Upper lobe of left lung (tissue), 6 donors: Measurements from ENCODE around the gene FNDC8. TPM values are rescaled to one million over a fixed set of nuclear protein-coding genes. Genes with fewer than 3 reads are reported as not detected.

Source experiments
- ATAC-seq, 2 donors: fragments of 200-7000 bp; cut with Tn5 transposase; one replicate each; pipeline ENCODE4 v1.9.1; 2022; ENCODE audit warnings: mild to moderate bottlenecking in 2 of 2, moderate library complexity in 2 of 2; ENCODE audit not compliant: low FRiP score in 2 of 2
- DNase-seq, 2 donors: peaks; one replicate each; pipeline ENCODE4 v3.0.0-alpha.2; 2019 to 2020
- H3K27ac ChIP-seq, 4 donors: fragments of 200-600 bp; sonication (generic); one replicate each; pipeline ENCODE4 v1.5.1; 2016 to 2019
- H3K27me3 ChIP-seq, 4 donors: fragments of 200-600 bp; sonication (generic); one replicate each; pipeline ENCODE4 v1.5.1; 2017 to 2019
- H3K36me3 ChIP-seq, 4 donors: fragments of 200-600 bp; sonication (generic); one replicate each; pipeline ENCODE4 v1.5.1; 2016 to 2019
- H3K4me1 ChIP-seq, 4 donors: fragments of 200-600 bp; sonication (generic); one replicate each; pipeline ENCODE4 v1.5.1; 2018 to 2019
- H3K4me3 ChIP-seq, 4 donors: fragments of 200-600 bp; sonication (generic); one replicate each; pipeline ENCODE4 v1.5.1; 2017 to 2019; ENCODE audit warnings: mild to moderate bottlenecking in 2 of 4, moderate library complexity in 1 of 4
- H3K9me3 ChIP-seq, 4 donors: fragments of 200-600 bp; sonication (generic); one replicate each; pipeline ENCODE4 v1.5.1; 2018 to 2019
- CTCF ChIP-seq, 6 experiments: fragments of 450-650 bp in 4 of 6; fragments of 200-600 bp in 2 of 6; sonication (generic) in 2 of 6; IDR thresholded peaks; one replicate each; pipeline ENCODE4 v1.5.1; 2016 to 2019; ENCODE audit warnings: antibody characterized with exemption in 6 of 6
- EP300 ChIP-seq, 4 donors: sonication (generic); formaldehyde crosslinking; IDR thresholded peaks; one replicate each; pipeline ENCODE4 v1.5.1; 2017; ENCODE audit warnings: antibody characterized with exemption in 4 of 4, control low read depth in 2 of 4
- POLR2A ChIP-seq, 4 donors: fragments of 450-650 bp; IDR thresholded peaks; one replicate each; pipeline ENCODE4 v1.5.1; 2016 to 2017; ENCODE audit warnings: antibody characterized with exemption in 4 of 4, mild to moderate bottlenecking in 2 of 4
- POLR2AphosphoS5 ChIP-seq, 2 donors: sonication (generic); formaldehyde crosslinking; IDR thresholded peaks; one replicate each; pipeline ENCODE4 v1.5.1; 2017; ENCODE audit warnings: antibody characterized with exemption in 2 of 2
- WGBS, 2 donors: methylation state at CpG; one replicate each; pipeline ENCODE4 v1.1.5; 2017 to 2018; 5-methylcytosine and 5-hydroxymethylcytosine counted together
- total RNA-seq, 6 donors: library from RNA; depleted of rRNA in 4 of 6; stranded (reverse); fragments of >200 nt in 4 of 6; gene quantifications; one replicate each; pipeline versions ENCODE4 v1.1.0 to v1.2.1, GENCODE V29; 2016 to 2021
- donor health status: DM: no; HTN: no; CAD: no; lungs with moderate emphysema.
- donor health status: DM: no; HTN: yes; CAD: no; lungs with severe emphysema.

Gene FNDC8
- total RNA-seq, 6 donors from 2014 or later = not detected

GRCh38 chr17:35159940-35160339, 38.5 kb downstream of the FNDC8 start:
- Histone ChIP-seq H3K9me3 (no peaks in the 10 kb centered on the region), H3K36me3 (no peaks in the 10 kb centered on the region), H3K4me1 (peaks cover 0 to 8% (median 0%) of the 10 kb centered on the region in 4 donors), H3K27ac (peak overlapping the region in 1 of 4 donors; percentile 30), H3K4me3 (no peak overlapping the region), H3K27me3 (no peaks in the 10 kb centered on the region)
- DNase-seq (no peak), ATAC-seq (no peak)
- TF ChIP-seq POLR2A (IDR thresholded peaks at IDR 0.05) (no peak), POLR2AphosphoS5 (IDR thresholded peaks at IDR 0.05) (no peak), EP300 (IDR thresholded peaks at IDR 0.05) (no peak), CTCF (IDR thresholded peaks at IDR 0.05) (no peak)
- 47 to 54% methylated on average over 2 of the region's 2 CpGs for WGBS, 2 donors

GRCh38 chr17:35160354-35161201, 39.2 kb downstream of the FNDC8 start:
- Histone ChIP-seq H3K9me3 (no peaks in the 10 kb centered on the region), H3K27me3 (no peaks in the 10 kb centered on the region), H3K27ac (peak overlapping the region in 1 of 4 donors; percentile 30), H3K4me1 (peaks cover 0 to 8% (median 0%) of the 10 kb centered on the region in 4 donors), H3K36me3 (no peaks in the 10 kb centered on the region), H3K4me3 (no peak overlapping the region)
- WGBS, 2 donors = 78 to 80% methylated on average over 13 of the region's 13 CpGs
- no peak for ATAC-seq
- TF ChIP-seq POLR2A (IDR thresholded peaks at IDR 0.05) (no peak), EP300 (IDR thresholded peaks at IDR 0.05) (no peak), CTCF (IDR thresholded peaks at IDR 0.05) (no peak), POLR2AphosphoS5 (IDR thresholded peaks at IDR 0.05) (no peak)
- no peak for DNase-seq

GRCh38 chr17:35161281-35161761, 39.9 kb downstream of the FNDC8 start:
- no peak overlapping the region for H3K4me3 ChIP-seq
- ATAC-seq (no peak), DNase-seq (no peak)
- H3K9me3 ChIP-seq = no peaks in the 10 kb centered on the region
- peaks cover 0 to 8% (median 0%) of the 10 kb centered on the region in 4 donors for H3K4me1 ChIP-seq
- peak overlapping the region in 1 of 4 donors; percentile 35 for H3K27ac ChIP-seq
- WGBS, 2 donors = 50 to 62% methylated on average over 3 of the region's 3 CpGs
- no peaks in the 10 kb centered on the region for H3K27me3 ChIP-seq
- TF ChIP-seq POLR2AphosphoS5 (IDR thresholded peaks at IDR 0.05) (no peak), CTCF (IDR thresholded peaks at IDR 0.05) (no peak), POLR2A (IDR thresholded peaks at IDR 0.05) (no peak), EP300 (IDR thresholded peaks at IDR 0.05) (no peak)
- H3K36me3 ChIP-seq = no peaks in the 10 kb centered on the region

GRCh38 chr17:35162755-35163154, 41.3 kb downstream of the FNDC8 start:
- peaks cover 0 to 8% (median 0%) of the 10 kb centered on the region in 4 donors for H3K4me1 ChIP-seq
- H3K27me3 ChIP-seq = no peaks in the 10 kb centered on the region
- no peak for ATAC-seq
- no peaks in the 10 kb centered on the region for H3K36me3 ChIP-seq
- no peaks in the 10 kb centered on the region for H3K9me3 ChIP-seq
- DNase-seq = no peak
- no peak overlapping the region for H3K27ac ChIP-seq
- H3K4me3 ChIP-seq = no peak overlapping the region
- 87 to 89% methylated on average over 4 of the region's 4 CpGs for WGBS, 2 donors
- TF ChIP-seq EP300 (IDR thresholded peaks at IDR 0.05) (no peak), CTCF (IDR thresholded peaks at IDR 0.05) (no peak), POLR2A (IDR thresholded peaks at IDR 0.05) (no peak), POLR2AphosphoS5 (IDR thresholded peaks at IDR 0.05) (no peak)
